ENCODE data around the gene ATP5F1D. TPM values are rescaled to one million over a fixed set of nuclear protein-coding genes. Genes with fewer than 3 reads are reported as not detected.

ATP5F1D gene
- total RNA-seq, 2 experiments from 2014 or later, result 209 to 222 TPM

GRCh38 chr19:1276628-1277022 lies 35.1 kb downstream of the ATP5F1D start:
- POLR2A ChIA-PET, result interaction anchor here (1.6 kb wide), 1 partner anchor 8 kb away, joined by 7 read pairs; the partner anchor contains the start of gene CIRBP
- H3K4me3 Mint-ChIP-seq, result peak overlapping the region; percentile 79
- peak; percentile 59 for DNase-seq

GRCh38 chr19:1277061-1277460 lies 35.5 kb downstream of the ATP5F1D start:
- ChIA-PET POLR2A (interaction anchor here (1.6 kb wide), 1 partner anchor 8 kb away, joined by 7 read pairs; the partner anchor contains the start of gene CIRBP), CTCF (interaction anchor here (1.1 to 6.3 kb wide), 3 partner anchors 33 to 106 kb away, joined by 4 to 57 read pairs (median 5); partner anchors contain the start of gene NDUFS7)
- peaks cover 40% of the 10 kb centered on the region for H3K4me1 Mint-ChIP-seq (ENCODE audit: low read depth)
- H3K4me3 Mint-ChIP-seq, result peak overlapping the region; percentile 79
- peaks cover 53% of the 10 kb centered on the region for H3K36me3 Mint-ChIP-seq (ENCODE audit: low read depth)
- H3K27me3 Mint-ChIP-seq (ENCODE audit: low read depth), result no peaks in the 10 kb centered on the region
- H3K27ac Mint-ChIP-seq, result peak overlapping the region; percentile 95
- DNase-seq (no peak), ATAC-seq (no peak)
- H3K9me3 Mint-ChIP-seq (ENCODE audit: insufficient read depth), result no peaks in the 10 kb centered on the region

More at GRCh38 chr19:1276628-1277022, 35.1 kb downstream of the ATP5F1D start:
- Mint-ChIP-seq H3K27me3 (ENCODE audit: low read depth) (no peaks in the 10 kb centered on the region), H3K4me1 (ENCODE audit: low read depth) (peaks cover 42% of the 10 kb centered on the region), H3K27ac (peak overlapping the region; percentile 95), H3K36me3 (ENCODE audit: low read depth) (peaks cover 57% of the 10 kb centered on the region), H3K9me3 (ENCODE audit: insufficient read depth) (no peaks in the 10 kb centered on the region)
- CTCF ChIA-PET, result interaction anchor here (0.9 to 6.3 kb wide), 3 partner anchors 8 to 107 kb away, joined by 3 to 57 read pairs (median 5); partner anchors contain the start of gene NDUFS7
- ATAC-seq, result no peak

GRCh38 chr19:1278074-1278473 lies 36.5 kb downstream of the ATP5F1D start:
- DNase-seq (no peak), ATAC-seq (no peak)
- Mint-ChIP-seq H3K4me1 (ENCODE audit: low read depth) (peaks cover 31% of the 10 kb centered on the region), H3K9me3 (ENCODE audit: insufficient read depth) (no peaks in the 10 kb centered on the region), H3K27ac (peak overlapping the region; percentile 25), H3K27me3 (ENCODE audit: low read depth) (no peaks in the 10 kb centered on the region), H3K4me3 (no peak overlapping the region), H3K36me3 (ENCODE audit: low read depth) (peaks cover 43% of the 10 kb centered on the region)
- POLR2A ChIA-PET, result interaction anchor here (1.6 kb wide), 1 partner anchor 9 kb away, joined by 7 read pairs; the partner anchor contains the start of gene CIRBP
- CTCF ChIA-PET, result interaction anchor here (1.1 to 6.3 kb wide), 3 partner anchors 9 to 94 kb away, joined by 3 to 57 read pairs (median 4); partner anchors contain the start of gene CIRBP

- POLR2A ChIA-PET, result interaction anchor here (1.2 to 1.3 kb wide), 2 partner anchors 9 to 10 kb away, joined by 7 to 8 read pairs; partner anchors contain the start of gene CIRBP
- Mint-ChIP-seq H3K4me1 (ENCODE audit: low read depth) (peaks cover 24% of the 10 kb centered on the region), H3K4me3 (no peak overlapping the region), H3K27me3 (ENCODE audit: low read depth) (no peaks in the 10 kb centered on the region), H3K36me3 (ENCODE audit: low read depth) (peaks cover 35% of the 10 kb centered on the region), H3K9me3 (ENCODE audit: insufficient read depth) (no peaks in the 10 kb centered on the region), H3K27ac (no peak overlapping the region)
- DNase-seq (no peak), ATAC-seq (no peak)
- CTCF ChIA-PET, result interaction anchor here (0.9 to 6.3 kb wide), 14 partner anchors 10 to 193 kb away, joined by 3 to 57 read pairs (median 4); partner anchors contain the start of gene CIRBP
These were observed 37.4 kb downstream of the ATP5F1D start for GRCh38 chr19:1278713-1279660.

- peaks cover 22% of the 10 kb centered on the region for H3K4me1 Mint-ChIP-seq (ENCODE audit: low read depth)
- peaks cover 8% of the 10 kb centered on the region for H3K27me3 Mint-ChIP-seq (ENCODE audit: low read depth)
- peaks cover 28% of the 10 kb centered on the region for H3K36me3 Mint-ChIP-seq (ENCODE audit: low read depth)
- H3K27ac Mint-ChIP-seq, result peak overlapping the region; percentile 49
- no peak overlapping the region for H3K4me3 Mint-ChIP-seq
- DNase-seq (peak; percentile 86), ATAC-seq (peak; percentile 12)
- POLR2A ChIA-PET, result interaction anchor here (0.6 to 1.3 kb wide), 4 partner anchors 10 to 103 kb away, joined by 3 to 8 read pairs (median 5); partner anchors contain the start of gene CIRBP
- CTCF ChIA-PET, result interaction anchor here (0.9 to 6.3 kb wide), 13 partner anchors 10 to 192 kb away, joined by 3 to 57 read pairs (median 4); partner anchors contain the start of gene CIRBP
- no peaks in the 10 kb centered on the region for H3K9me3 Mint-ChIP-seq (ENCODE audit: insufficient read depth)
These were observed 38.3 kb downstream of the ATP5F1D start for GRCh38 chr19:1279782-1280341.

- ChIA-PET POLR2A (interaction anchor here (1.1 kb wide), 1 partner anchor 102 kb away, joined by 3 read pairs; no protein-coding TSS in a partner anchor), CTCF (interaction anchor here (1.2 to 6.3 kb wide), 5 partner anchors 14 to 91 kb away, joined by 3 to 57 read pairs (median 6); no protein-coding TSS in a partner anchor)
- Mint-ChIP-seq H3K4me3 (no peak overlapping the region), H3K27me3 (ENCODE audit: low read depth) (peaks cover 14% of the 10 kb centered on the region), H3K9me3 (ENCODE audit: insufficient read depth) (no peaks in the 10 kb centered on the region), H3K4me1 (ENCODE audit: low read depth) (peaks cover 24% of the 10 kb centered on the region), H3K36me3 (ENCODE audit: low read depth) (peaks cover 25% of the 10 kb centered on the region), H3K27ac (no peak overlapping the region)
- ATAC-seq (no peak), DNase-seq (no peak)
These were observed 39.4 kb downstream of the ATP5F1D start for GRCh38 chr19:1280636-1281568.

- peaks cover 18% of the 10 kb centered on the region for H3K27me3 Mint-ChIP-seq (ENCODE audit: low read depth)
- H3K27ac Mint-ChIP-seq, result no peak overlapping the region
These were observed 40.2 kb downstream of the ATP5F1D start for GRCh38 chr19:1281569-1282287.

GRCh38 chr19:1282588-1283206 lies 41.1 kb downstream of the ATP5F1D start:
- Mint-ChIP-seq H3K4me1 (ENCODE audit: low read depth) (peaks cover 20% of the 10 kb centered on the region), H3K36me3 (ENCODE audit: low read depth) (peaks cover 19% of the 10 kb centered on the region), H3K9me3 (ENCODE audit: insufficient read depth) (no peaks in the 10 kb centered on the region), H3K4me3 (no peak overlapping the region), H3K27ac (no peak overlapping the region), H3K27me3 (ENCODE audit: low read depth) (peaks cover 19% of the 10 kb centered on the region)
- DNase-seq (no peak), ATAC-seq (no peak)
- ChIA-PET POLR2A (interaction anchor here (0.5 to 3.1 kb wide), 3 partner anchors 13 to 31 kb away, joined by 3 to 9 read pairs (median 4); partner anchors contain the start of gene CIRBP), CTCF (interaction anchor here (0.9 kb wide), 1 partner anchor 82 kb away, joined by 3 read pairs; no protein-coding TSS in a partner anchor)

More at GRCh38 chr19:1281569-1282287, 40.2 kb downstream of the ATP5F1D start:
- Mint-ChIP-seq H3K36me3 (ENCODE audit: low read depth) (peaks cover 22% of the 10 kb centered on the region), H3K4me3 (no peak overlapping the region), H3K9me3 (ENCODE audit: insufficient read depth) (no peaks in the 10 kb centered on the region), H3K4me1 (ENCODE audit: low read depth) (peaks cover 23% of the 10 kb centered on the region)
- POLR2A ChIA-PET, result interaction anchor here (3.1 kb wide), 1 partner anchor 12 kb away, joined by 9 read pairs; the partner anchor contains the start of gene CIRBP
- DNase-seq (no peak), ATAC-seq (no peak)
- CTCF ChIA-PET, result no interaction called here

GRCh38 chr19:1283207-1283916 lies 41.8 kb downstream of the ATP5F1D start:
- H3K27ac Mint-ChIP-seq, result no peak overlapping the region
- H3K36me3 Mint-ChIP-seq (ENCODE audit: low read depth), result peaks cover 15% of the 10 kb centered on the region
- DNase-seq, result no peak
- H3K9me3 Mint-ChIP-seq (ENCODE audit: insufficient read depth), result no peaks in the 10 kb centered on the region
- H3K4me1 Mint-ChIP-seq (ENCODE audit: low read depth), result peaks cover 17% of the 10 kb centered on the region
- H3K4me3 Mint-ChIP-seq, result no peak overlapping the region
- ATAC-seq, result no peak
- CTCF ChIA-PET, result interaction anchor here (0.9 to 1.7 kb wide), 2 partner anchors 7 to 81 kb away, joined by 3 read pairs; no protein-coding TSS in a partner anchor
- POLR2A ChIA-PET, result interaction anchor here (0.5 to 3.1 kb wide), 3 partner anchors 14 to 32 kb away, joined by 3 to 9 read pairs (median 4); partner anchors contain the start of gene CIRBP
- H3K27me3 Mint-ChIP-seq (ENCODE audit: low read depth), result peaks cover 22% of the 10 kb centered on the region
